HG02678 (cell line): ENCODE data around the gene RAB4B.
"Not testable (repeated sequence)": the region's sequence is repeated elsewhere in the genome, so short reads cannot be mapped to it uniquely, and the experiment has no call there.

ENCODE experiments used
- ATAC-seq: cut with Tn5 transposase; IDR thresholded peaks from one replicate; pipeline ENCODE4 v1.9.1; 2021; ENCODE audit warnings: mild to moderate bottlenecking, moderate library complexity; ENCODE audit not compliant: unreplicated experiment

RAB4B gene

GRCh38 chr19:40801426-40802299 lies 23.6 kb downstream of the RAB4B start:
- no peak for ATAC-seq

- ATAC-seq = no peak
Observed at GRCh38 chr19:40802300-40803169, 24.5 kb downstream of the RAB4B start.

- ATAC-seq = no peak
Observed at GRCh38 chr19:40803170-40803856, 25.3 kb downstream of the RAB4B start.

GRCh38 chr19:40803857-40804782 lies 26.1 kb downstream of the RAB4B start:
- no peak for ATAC-seq

GRCh38 chr19:40804783-40805242 lies 26.8 kb downstream of the RAB4B start:
- no peak for ATAC-seq

- no peak for ATAC-seq
Observed at GRCh38 chr19:40805258-40805868, 27.3 kb downstream of the RAB4B start.

- ATAC-seq = no peak
Observed at GRCh38 chr19:40806423-40807146, 28.5 kb downstream of the RAB4B start.

GRCh38 chr19:40807147-40808020 lies 29.3 kb downstream of the RAB4B start:
- ATAC-seq = no peak

- no peak for ATAC-seq
Observed at GRCh38 chr19:40808021-40808325, 29.9 kb downstream of the RAB4B start.

GRCh38 chr19:40808497-40808896 lies 30.4 kb downstream of the RAB4B start:
- no peak for ATAC-seq

GRCh38 chr19:40809358-40810086 lies 31.5 kb downstream of the RAB4B start:
- ATAC-seq = no peak

- ATAC-seq = no peak
Observed at GRCh38 chr19:40810160-40810559, 32.1 kb downstream of the RAB4B start.

- ATAC-seq = peak; percentile 74
Observed at GRCh38 chr19:40810649-40811408, 32.8 kb downstream of the RAB4B start.

- ATAC-seq = no peak
Observed at GRCh38 chr19:40811478-40812341, 33.7 kb downstream of the RAB4B start.

- ATAC-seq = not testable (repeated sequence)
Observed at GRCh38 chr19:40812571-40812970, 34.5 kb downstream of the RAB4B start.

- ATAC-seq = no peak
Observed at GRCh38 chr19:40813182-40813581, 35.1 kb downstream of the RAB4B start.
